GM10266 (cell line): Measurements from ENCODE around the gene TET1.
"Not testable (repeated sequence)": the region's sequence is repeated elsewhere in the genome, so short reads cannot be mapped to it uniquely, and the experiment has no call there.

Source experiments
- DNase-seq: peaks from one replicate; pipeline ENCODE4 v3.0.0; 2012; ENCODE audit errors: extremely low spot score
- CTCF ChIP-seq: IDR thresholded peaks from 2 replicates; pipeline ENCODE4 v1.5.1; 2012; ENCODE audit warnings: mild to moderate bottlenecking, low read depth; ENCODE audit not compliant: control insufficient read depth, insufficient read depth; ENCODE audit errors: missing control alignments

TET1 gene

GRCh38 chr10:68668972-68669371, 108.8 kb downstream of the TET1 start:
- DNase-seq, result no peak
- TF ChIP-seq CTCF, result no peak

- peak; percentile 12 for DNase-seq
- TF ChIP-seq CTCF, result no peak
Observed at GRCh38 chr10:68684413-68684812, 124.3 kb downstream of the TET1 start.

- TF ChIP-seq CTCF, result no peak
Observed at GRCh38 chr10:68696018-68696417, 135.9 kb downstream of the TET1 start.

GRCh38 chr10:68697106-68697505, 137.0 kb downstream of the TET1 start:
- DNase-seq, result no peak
- no peak for TF ChIP-seq CTCF

More at GRCh38 chr10:68696018-68696417, 135.9 kb downstream of the TET1 start:
- no peak for DNase-seq

- TF ChIP-seq CTCF, result no peak
- DNase-seq, result no peak
Observed at GRCh38 chr10:68700197-68700596, 140.1 kb downstream of the TET1 start.

- no peak for TF ChIP-seq CTCF
Observed at GRCh38 chr10:68705548-68705947, 145.4 kb downstream of the TET1 start.

GRCh38 chr10:68708987-68709386, 148.8 kb downstream of the TET1 start:
- DNase-seq, result not testable (repeated sequence)

More at GRCh38 chr10:68705548-68705947, 145.4 kb downstream of the TET1 start:
- DNase-seq, result no peak

- DNase-seq, result not testable (repeated sequence)
Observed at GRCh38 chr10:68713065-68713464, 152.9 kb downstream of the TET1 start.
